Lung (tissue), 12 donors: Measurements from ENCODE around the gene RASGRF1. TPM values are rescaled to one million over a fixed set of nuclear protein-coding genes. Genes with fewer than 3 reads are reported as not detected.

Experiments
- ATAC-seq: fragments of 200-7000 bp; cut with Tn5 transposase; one replicate; pipeline ENCODE4 v1.9.1; 2020; ENCODE audit warnings: moderate number of reproducible peaks; ENCODE audit not compliant: insufficient read depth, low FRiP score
- DNase-seq, 3 donors: peaks; one replicate each; pipeline ENCODE4 v3.0.0-alpha.2; 2013 to 2017
- H3K27ac ChIP-seq, 2 donors: one replicate each; pipeline ENCODE4 v1.5.1; 2013; ENCODE audit warnings: mild to moderate bottlenecking in 2 of 2, moderate library complexity in 2 of 2, control low read depth in 1 of 2, inconsistent platforms in 1 of 2, low read depth in 1 of 2, low read length in 1 of 2
- H3K27me3 ChIP-seq, 3 donors: one replicate each; pipeline ENCODE4 v1.5.1; 2013; ENCODE audit warnings: low read length in 2 of 3; ENCODE audit not compliant: control insufficient read depth in 3 of 3, insufficient read depth in 3 of 3
- H3K36me3 ChIP-seq, 4 donors: one replicate each; pipeline ENCODE4 v1.5.1; 2013; ENCODE audit warnings: low read length in 4 of 4, mild to moderate bottlenecking in 1 of 4, moderate library complexity in 1 of 4; ENCODE audit not compliant: control insufficient read depth in 4 of 4, insufficient read depth in 4 of 4
- H3K4me1 ChIP-seq, 5 donors: one replicate each; pipeline ENCODE4 v1.5.1; 2013; ENCODE audit warnings: low read length in 5 of 5, mild to moderate bottlenecking in 2 of 5, moderate library complexity in 1 of 5; ENCODE audit not compliant: control insufficient read depth in 5 of 5, insufficient read depth in 5 of 5
- H3K4me3 ChIP-seq: one replicate; pipeline ENCODE4 v1.5.1; 2013; ENCODE audit warnings: mild to moderate bottlenecking, control low read depth, moderate library complexity
- H3K9ac ChIP-seq, 2 donors: one replicate each; pipeline ENCODE4 v1.5.1; 2013; ENCODE audit warnings: low read length in 2 of 2, control low read depth in 1 of 2; ENCODE audit not compliant: insufficient read depth in 1 of 2
- H3K9me3 ChIP-seq, 4 donors: one replicate each; pipeline ENCODE4 v1.5.1; 2013; ENCODE audit warnings: low read length in 3 of 4, mild to moderate bottlenecking in 1 of 4, moderate library complexity in 1 of 4; ENCODE audit not compliant: control insufficient read depth in 4 of 4, insufficient read depth in 3 of 4
- WGBS, 2 donors: extraction: QIAGEN DNeasy Blood & Tissue Kit; methylation state at CpG; one replicate each; pipeline ENCODE4 v1.1.7; 2013; 5-methylcytosine and 5-hydroxymethylcytosine counted together
- polyA plus RNA-seq, 2 donors: library from polyadenylated mRNA; stranded (reverse); fragments of 200-250 nt; gene quantifications; one replicate each; pipeline ENCODE4 v1.2.1, GENCODE V29; 2013
- total RNA-seq, 2 donors: library from RNA; depleted of rRNA in 1 of 2; stranded (reverse); fragments of >200 nt in 1 of 2; gene quantifications; one replicate each; pipeline ENCODE4 v1.2.1, GENCODE V29; 2014 to 2021
- TF ChIP-seq, protein P1 (sequence below): IDR thresholded peaks from 2 replicates; pipeline ENCODE4 v1.5.1; 2012; ENCODE audit warnings: mild to moderate bottlenecking; ENCODE audit errors: control extremely low read depth, extremely low read depth
- donor health status: control.
- donor health status: control.
- donor health status: Bipolar disorder and iron deficiency.
- donor health status: healthy.
- donor health status: DM: yes; HTN: yes; CAD: no.

The RASGRF1 gene
- total and polyA plus RNA-seq, 4 donors: 10.9 to 71.2 (median 24.6) TPM

DNA sequence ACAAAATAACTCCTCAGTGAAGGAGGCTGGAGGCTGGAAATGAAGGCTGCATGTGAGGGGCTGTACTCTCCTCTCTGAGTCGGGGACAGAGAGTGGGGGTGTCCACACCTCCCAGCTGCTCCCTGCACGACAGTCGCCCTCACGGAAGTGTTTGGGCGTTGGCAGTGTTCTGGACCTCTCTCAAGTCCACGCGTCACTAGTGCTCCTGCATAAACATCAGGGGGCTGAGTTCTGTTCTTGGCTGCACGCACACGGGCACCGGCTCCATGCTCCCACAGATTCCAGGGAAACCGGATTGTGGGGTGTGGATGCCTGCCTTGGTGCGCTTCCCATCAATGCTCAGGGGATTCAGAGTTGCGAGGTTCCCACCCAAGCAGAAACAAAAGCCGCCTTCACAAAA is 7.4 kb downstream of the RASGRF1 start:
- TF ChIP-seq, protein P1, sequence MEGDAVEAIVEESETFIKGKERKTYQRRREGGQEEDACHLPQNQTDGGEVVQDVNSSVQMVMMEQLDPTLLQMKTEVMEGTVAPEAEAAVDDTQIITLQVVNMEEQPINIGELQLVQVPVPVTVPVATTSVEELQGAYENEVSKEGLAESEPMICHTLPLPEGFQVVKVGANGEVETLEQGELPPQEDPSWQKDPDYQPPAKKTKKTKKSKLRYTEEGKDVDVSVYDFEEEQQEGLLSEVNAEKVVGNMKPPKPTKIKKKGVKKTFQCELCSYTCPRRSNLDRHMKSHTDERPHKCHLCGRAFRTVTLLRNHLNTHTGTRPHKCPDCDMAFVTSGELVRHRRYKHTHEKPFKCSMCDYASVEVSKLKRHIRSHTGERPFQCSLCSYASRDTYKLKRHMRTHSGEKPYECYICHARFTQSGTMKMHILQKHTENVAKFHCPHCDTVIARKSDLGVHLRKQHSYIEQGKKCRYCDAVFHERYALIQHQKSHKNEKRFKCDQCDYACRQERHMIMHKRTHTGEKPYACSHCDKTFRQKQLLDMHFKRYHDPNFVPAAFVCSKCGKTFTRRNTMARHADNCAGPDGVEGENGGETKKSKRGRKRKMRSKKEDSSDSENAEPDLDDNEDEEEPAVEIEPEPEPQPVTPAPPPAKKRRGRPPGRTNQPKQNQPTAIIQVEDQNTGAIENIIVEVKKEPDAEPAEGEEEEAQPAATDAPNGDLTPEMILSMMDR: no peak
- Histone ChIP-seq H3K4me1 (no peaks in the 10 kb centered on the region), H3K27ac (no peak overlapping the region), H3K4me3 (no peak overlapping the region), H3K27me3 (peaks cover 0 to 22% (median 14%) of the 10 kb centered on the region in 3 donors), H3K36me3 (no peaks in the 10 kb centered on the region), H3K9ac (no peak overlapping the region), H3K9me3 (peaks cover 0 to 6% (median 0%) of the 10 kb centered on the region in 4 donors)
- no peak for DNase-seq
- 76 to 80% methylated on average over 14 of the region's 14 CpGs for WGBS, 2 donors
- ATAC-seq: no peak

DNA sequence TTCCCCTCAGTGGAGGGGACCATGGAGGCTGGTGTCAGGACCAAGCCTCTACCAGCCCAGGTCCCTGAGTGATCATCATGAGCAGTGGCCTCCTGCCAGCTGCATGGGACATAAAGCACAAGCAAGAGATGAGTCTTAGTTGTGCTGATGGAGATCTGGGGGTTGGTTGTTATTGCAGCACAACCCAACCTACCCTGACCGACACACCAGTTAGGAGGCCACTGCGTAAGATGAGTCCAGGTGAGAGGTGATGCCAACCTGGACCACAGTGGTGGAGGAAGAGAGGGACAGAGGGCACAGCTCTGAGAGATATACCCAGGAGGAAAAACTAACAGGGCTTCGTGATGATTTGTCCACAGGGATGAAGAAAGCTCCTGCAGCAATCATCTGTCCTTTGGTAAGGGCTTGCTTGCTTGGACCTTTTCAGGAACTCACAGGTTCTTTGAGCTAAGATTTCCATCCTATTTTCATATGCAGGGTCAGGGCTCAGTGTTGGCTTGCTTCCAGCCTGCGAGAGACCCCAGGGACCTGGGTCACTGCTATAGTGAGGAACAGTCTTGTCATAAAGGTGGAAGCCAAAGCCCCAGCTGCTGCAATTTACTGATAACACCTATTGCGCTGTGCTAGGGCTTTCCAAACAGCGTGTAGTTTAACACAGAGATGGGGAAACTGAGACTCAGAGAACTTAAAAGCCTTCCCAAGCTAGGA is 8.1 kb downstream of the RASGRF1 start:
- no peak for ATAC-seq

DNA sequence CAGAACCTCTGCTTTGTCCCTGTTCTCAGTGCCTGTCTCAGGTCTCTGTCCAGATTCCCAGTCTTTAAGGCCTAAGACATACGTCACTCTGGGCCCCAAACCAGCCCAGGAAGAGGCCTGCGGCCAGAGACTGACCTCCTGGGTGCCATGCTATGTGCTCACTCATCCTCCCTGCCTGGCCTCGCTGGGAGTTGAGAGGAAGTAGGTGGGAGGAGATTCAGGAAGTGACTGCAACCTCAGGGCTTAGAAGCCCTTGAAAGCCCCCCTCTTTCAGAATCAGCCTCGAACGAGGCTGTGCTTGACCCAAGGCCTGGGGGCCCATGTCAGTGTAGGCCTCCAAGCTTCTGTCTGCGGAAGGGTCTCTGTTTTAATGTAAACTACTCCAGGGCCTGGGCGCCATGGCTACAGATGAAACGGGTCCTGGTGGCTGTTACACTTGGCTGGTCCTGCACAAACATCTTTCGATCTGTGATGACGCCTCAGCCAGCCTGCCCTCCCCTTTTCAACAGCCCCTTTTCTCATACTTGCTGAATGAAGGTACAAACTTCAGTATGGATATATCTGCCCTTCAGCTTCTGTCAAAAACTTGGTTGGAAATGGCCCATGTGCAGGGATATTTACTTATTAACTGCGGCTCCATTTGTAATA is 11.7 kb downstream of the RASGRF1 start:
- H3K9me3 ChIP-seq: peaks cover 0 to 5% (median 0%) of the 10 kb centered on the region in 4 donors
- TF ChIP-seq, protein P1: no peak
- no peaks in the 10 kb centered on the region for H3K4me1 ChIP-seq
- 65 to 71% methylated on average over 11 of the region's 11 CpGs for WGBS, 2 donors
- H3K36me3 ChIP-seq: no peaks in the 10 kb centered on the region
- peaks cover 0 to 8% (median 0%) of the 10 kb centered on the region in 3 donors for H3K27me3 ChIP-seq
- DNase-seq (no peak), ATAC-seq (no peak)
- H3K9ac ChIP-seq: no peak overlapping the region
- H3K4me3 ChIP-seq: no peak overlapping the region
- no peak overlapping the region for H3K27ac ChIP-seq

More for the DNA sequence above, 8.1 kb downstream of the RASGRF1 start:
- Histone ChIP-seq H3K36me3 (no peaks in the 10 kb centered on the region), H3K27me3 (peaks cover 0 to 18% (median 7%) of the 10 kb centered on the region in 3 donors), H3K9me3 (peaks cover 0 to 6% (median 0%) of the 10 kb centered on the region in 4 donors), H3K27ac (no peak overlapping the region), H3K4me1 (no peaks in the 10 kb centered on the region), H3K9ac (no peak overlapping the region), H3K4me3 (no peak overlapping the region)
- no peak for DNase-seq
- TF ChIP-seq, protein P1: no peak
- 79 to 86% methylated on average over 6 of the region's 6 CpGs for WGBS, 2 donors
